Activated naive CD8-positive, alpha-beta T cell treated with anti-CD3 and anti-CD28 coated beads, Interleukin-2, amount 50 U/mL, for 24 hours (primary cell): ENCODE data around the gene KCNE2.

ENCODE experiments used
- ATAC-seq: fragments of 150-1000 bp; cut with Tn5 transposase; one replicate; pipeline ENCODE4 v1.10.0; 2021
- DNase-seq: peaks from one replicate; pipeline ENCODE4 v3.0.0; 2021
- H3K27ac Mint-ChIP-seq: one replicate; pipeline ENCODE4 v1.8.0; 2021; ENCODE audit warnings: mild to moderate bottlenecking, mixed read lengths
- H3K27me3 Mint-ChIP-seq: one replicate; pipeline ENCODE4 v1.8.0; 2021; ENCODE audit warnings: mixed read lengths
- H3K36me3 Mint-ChIP-seq: one replicate; pipeline ENCODE4 v1.8.0; 2021; ENCODE audit warnings: low read depth, mixed read lengths
- H3K4me1 Mint-ChIP-seq: one replicate; pipeline ENCODE4 v1.8.0; 2021; ENCODE audit warnings: mixed read lengths
- H3K4me3 Mint-ChIP-seq: one replicate; pipeline ENCODE4 v1.8.0; 2021; ENCODE audit warnings: mild to moderate bottlenecking, moderate library complexity, mixed read lengths
- H3K9me3 Mint-ChIP-seq: one replicate; pipeline ENCODE4 v1.8.0; 2021; ENCODE audit warnings: mixed read lengths

The KCNE2 gene

GRCh38 chr21:34343838-34344381 is 19.9 kb upstream of the KCNE2 start:
- DNase-seq = no peak
- Mint-ChIP-seq H3K27me3 (no peaks in the 10 kb centered on the region), H3K9me3 (no peaks in the 10 kb centered on the region), H3K27ac (no peak overlapping the region), H3K4me3 (no peak overlapping the region), H3K36me3 (no peaks in the 10 kb centered on the region), H3K4me1 (peaks cover 8% of the 10 kb centered on the region)
- no peak for ATAC-seq

- Mint-ChIP-seq H3K9me3 (no peaks in the 10 kb centered on the region), H3K27ac (no peak overlapping the region), H3K27me3 (no peaks in the 10 kb centered on the region), H3K4me3 (no peak overlapping the region), H3K4me1 (peaks cover 8% of the 10 kb centered on the region), H3K36me3 (no peaks in the 10 kb centered on the region)
- no peak for ATAC-seq
- DNase-seq = no peak
These were observed 19.2 kb upstream of the KCNE2 start for GRCh38 chr21:34344584-34344983.

- DNase-seq (no peak), ATAC-seq (no peak)
- Mint-ChIP-seq H3K4me1 (peaks cover 7% of the 10 kb centered on the region), H3K27ac (no peak overlapping the region), H3K36me3 (no peaks in the 10 kb centered on the region), H3K4me3 (no peak overlapping the region), H3K9me3 (no peaks in the 10 kb centered on the region), H3K27me3 (no peaks in the 10 kb centered on the region)
These were observed 18.5 kb upstream of the KCNE2 start for GRCh38 chr21:34345091-34345871.

- no peak overlapping the region for H3K4me3 Mint-ChIP-seq
- DNase-seq (no peak), ATAC-seq (no peak)
- no peaks in the 10 kb centered on the region for H3K27me3 Mint-ChIP-seq
- no peaks in the 10 kb centered on the region for H3K36me3 Mint-ChIP-seq
- H3K4me1 Mint-ChIP-seq = peaks cover 3% of the 10 kb centered on the region
- H3K27ac Mint-ChIP-seq = no peak overlapping the region
- H3K9me3 Mint-ChIP-seq = no peaks in the 10 kb centered on the region
These were observed 17.9 kb upstream of the KCNE2 start for GRCh38 chr21:34345892-34346291.

- Mint-ChIP-seq H3K4me1 (peaks cover 4% of the 10 kb centered on the region), H3K27ac (no peak overlapping the region), H3K27me3 (no peaks in the 10 kb centered on the region), H3K36me3 (no peaks in the 10 kb centered on the region), H3K4me3 (no peak overlapping the region), H3K9me3 (no peaks in the 10 kb centered on the region)
- ATAC-seq (no peak), DNase-seq (no peak)
These were observed 14.8 kb upstream of the KCNE2 start for GRCh38 chr21:34348890-34349519.

DNA sequence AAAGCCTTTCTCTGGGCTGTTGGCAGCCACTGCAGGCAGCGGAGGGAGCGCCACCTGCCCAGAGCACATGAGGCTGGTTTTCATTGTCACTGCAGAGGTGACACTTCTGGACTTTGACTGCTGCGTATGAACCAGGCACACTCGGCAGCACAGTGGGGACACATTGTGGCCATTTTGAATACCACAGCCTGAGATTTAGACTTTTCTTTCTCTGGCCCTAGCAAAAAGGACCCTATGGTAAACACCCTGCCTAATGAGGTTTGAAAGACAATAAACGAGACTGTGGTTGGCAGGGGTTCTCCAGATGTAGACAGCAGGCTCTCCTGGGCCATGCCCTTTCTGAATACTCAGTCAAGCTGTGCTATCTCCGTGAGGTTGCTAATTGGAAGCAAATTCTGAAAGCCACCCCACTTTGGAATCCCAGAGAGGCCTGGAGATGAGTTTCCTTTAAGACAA is 12.0 kb upstream of the KCNE2 start:
- Mint-ChIP-seq H3K9me3 (no peaks in the 10 kb centered on the region), H3K27ac (no peak overlapping the region), H3K4me1 (peaks cover 5% of the 10 kb centered on the region), H3K27me3 (peaks cover 9% of the 10 kb centered on the region), H3K4me3 (no peak overlapping the region), H3K36me3 (no peaks in the 10 kb centered on the region)
- peak; percentile 76 for ATAC-seq
- peak; percentile 13 for DNase-seq

DNA sequence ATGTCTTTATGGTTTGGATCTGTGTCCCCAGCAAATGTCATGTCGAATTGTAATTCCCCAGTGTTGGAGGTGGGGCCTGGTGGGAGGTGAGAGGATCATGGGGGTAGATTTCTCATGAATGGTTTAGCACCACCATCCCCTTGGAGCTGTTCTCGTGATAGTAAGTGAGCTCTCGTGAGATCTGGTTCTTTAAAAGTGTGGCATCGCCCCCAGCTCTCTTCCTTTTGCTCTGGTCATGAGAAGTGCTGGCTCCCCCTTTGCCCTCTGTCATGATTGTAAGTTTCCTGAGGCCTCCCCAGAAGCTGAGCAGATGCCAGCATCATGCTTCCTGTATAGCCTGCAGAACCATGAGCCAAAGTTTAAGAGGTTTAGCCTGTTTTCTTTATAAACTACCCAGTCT is 11.2 kb upstream of the KCNE2 start:
- Mint-ChIP-seq H3K9me3 (no peaks in the 10 kb centered on the region), H3K36me3 (no peaks in the 10 kb centered on the region)
- ATAC-seq = no peak

DNA sequence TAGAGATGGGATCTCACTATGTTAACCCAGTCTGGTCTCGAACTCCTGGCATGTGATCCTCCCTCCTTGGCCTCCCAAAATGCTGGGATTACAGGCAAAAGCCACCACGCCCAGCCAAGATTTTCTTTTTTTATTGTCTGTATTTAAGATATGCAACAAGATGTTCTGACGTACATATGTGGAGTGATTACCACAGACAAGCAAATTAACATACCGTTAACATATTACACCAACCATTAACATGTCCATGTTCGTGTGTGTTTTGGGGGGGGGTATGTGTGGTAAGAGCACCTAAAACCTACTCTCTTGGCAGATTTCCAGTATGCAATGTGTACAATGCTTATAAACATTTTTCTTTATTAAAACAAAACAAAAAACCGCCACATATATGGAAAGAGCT is 10.6 kb upstream of the KCNE2 start:
- Mint-ChIP-seq H3K4me3 (no peak overlapping the region), H3K36me3 (no peaks in the 10 kb centered on the region), H3K27ac (no peak overlapping the region), H3K9me3 (no peaks in the 10 kb centered on the region), H3K4me1 (peaks cover 2% of the 10 kb centered on the region), H3K27me3 (peaks cover 10% of the 10 kb centered on the region)
- DNase-seq (no peak), ATAC-seq (no peak)

More for the DNA sequence above, 11.2 kb upstream of the KCNE2 start:
- DNase-seq = no peak
- H3K27ac Mint-ChIP-seq = no peak overlapping the region
- H3K4me3 Mint-ChIP-seq = no peak overlapping the region
- H3K4me1 Mint-ChIP-seq = peaks cover 5% of the 10 kb centered on the region
- H3K27me3 Mint-ChIP-seq = peaks cover 9% of the 10 kb centered on the region

GRCh38 chr21:34354836-34355235 is 9.0 kb upstream of the KCNE2 start:
- H3K9me3 Mint-ChIP-seq = no peaks in the 10 kb centered on the region
- H3K27ac Mint-ChIP-seq = no peak overlapping the region
- no peak overlapping the region for H3K4me3 Mint-ChIP-seq
- no peaks in the 10 kb centered on the region for H3K36me3 Mint-ChIP-seq
- H3K27me3 Mint-ChIP-seq = peaks cover 25% of the 10 kb centered on the region
- H3K4me1 Mint-ChIP-seq = peaks cover 2% of the 10 kb centered on the region
- no peak for DNase-seq
- ATAC-seq = no peak

DNA sequence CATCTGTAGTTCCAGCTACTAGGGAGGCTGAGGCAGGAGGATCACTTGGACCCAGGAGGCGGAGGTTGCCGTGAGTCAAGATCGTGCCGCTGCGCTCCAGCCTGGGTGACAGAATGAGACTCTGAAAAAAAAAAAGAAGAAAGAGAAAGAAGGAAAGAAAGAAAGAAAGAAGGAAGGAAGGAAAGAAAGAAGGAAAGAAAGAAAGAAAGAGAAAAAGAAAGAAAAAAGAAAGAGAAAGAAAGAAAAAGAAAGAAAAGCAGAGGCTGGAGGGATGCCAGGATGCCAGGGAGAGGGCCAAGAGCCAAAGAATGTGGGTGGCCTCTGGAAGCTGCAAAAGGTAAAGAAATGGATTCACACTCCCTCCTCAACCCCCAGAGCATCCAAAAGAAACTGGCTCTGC is 8.2 kb upstream of the KCNE2 start:
- Mint-ChIP-seq H3K36me3 (no peaks in the 10 kb centered on the region), H3K4me1 (peaks cover 2% of the 10 kb centered on the region), H3K27ac (no peak overlapping the region), H3K4me3 (no peak overlapping the region), H3K9me3 (no peaks in the 10 kb centered on the region), H3K27me3 (peaks cover 25% of the 10 kb centered on the region)
- DNase-seq = no peak
- no peak for ATAC-seq

DNA sequence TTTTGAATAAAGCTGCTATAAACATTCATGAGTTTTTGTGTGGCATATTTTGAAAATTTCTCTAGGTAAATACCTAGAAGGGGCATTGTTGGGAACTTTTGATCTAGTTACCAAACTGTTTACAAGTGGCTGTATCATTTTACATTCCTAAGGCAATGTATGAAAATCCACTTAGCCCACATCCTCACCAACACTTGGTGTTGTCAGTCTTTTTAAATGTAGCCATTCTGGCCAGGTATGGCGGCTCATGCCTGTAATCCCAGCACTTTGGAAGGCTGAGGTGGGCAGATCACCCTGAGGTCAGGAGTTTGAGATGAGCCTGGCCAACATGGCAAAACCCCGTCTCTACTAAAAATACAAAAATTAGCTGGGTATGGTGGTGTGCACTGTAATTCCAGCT is 5.9 kb upstream of the KCNE2 start:
- Mint-ChIP-seq H3K36me3 (no peaks in the 10 kb centered on the region), H3K27me3 (peaks cover 31% of the 10 kb centered on the region), H3K4me1 (peaks cover 8% of the 10 kb centered on the region), H3K4me3 (no peak overlapping the region), H3K27ac (no peak overlapping the region), H3K9me3 (no peaks in the 10 kb centered on the region)
- ATAC-seq (no peak), DNase-seq (no peak)

GRCh38 chr21:34358866-34359265 is 4.9 kb upstream of the KCNE2 start:
- Mint-ChIP-seq H3K4me1 (peaks cover 8% of the 10 kb centered on the region), H3K9me3 (no peaks in the 10 kb centered on the region), H3K27ac (no peak overlapping the region), H3K27me3 (peaks cover 31% of the 10 kb centered on the region), H3K36me3 (no peaks in the 10 kb centered on the region), H3K4me3 (no peak overlapping the region)
- DNase-seq (no peak), ATAC-seq (no peak)

DNA sequence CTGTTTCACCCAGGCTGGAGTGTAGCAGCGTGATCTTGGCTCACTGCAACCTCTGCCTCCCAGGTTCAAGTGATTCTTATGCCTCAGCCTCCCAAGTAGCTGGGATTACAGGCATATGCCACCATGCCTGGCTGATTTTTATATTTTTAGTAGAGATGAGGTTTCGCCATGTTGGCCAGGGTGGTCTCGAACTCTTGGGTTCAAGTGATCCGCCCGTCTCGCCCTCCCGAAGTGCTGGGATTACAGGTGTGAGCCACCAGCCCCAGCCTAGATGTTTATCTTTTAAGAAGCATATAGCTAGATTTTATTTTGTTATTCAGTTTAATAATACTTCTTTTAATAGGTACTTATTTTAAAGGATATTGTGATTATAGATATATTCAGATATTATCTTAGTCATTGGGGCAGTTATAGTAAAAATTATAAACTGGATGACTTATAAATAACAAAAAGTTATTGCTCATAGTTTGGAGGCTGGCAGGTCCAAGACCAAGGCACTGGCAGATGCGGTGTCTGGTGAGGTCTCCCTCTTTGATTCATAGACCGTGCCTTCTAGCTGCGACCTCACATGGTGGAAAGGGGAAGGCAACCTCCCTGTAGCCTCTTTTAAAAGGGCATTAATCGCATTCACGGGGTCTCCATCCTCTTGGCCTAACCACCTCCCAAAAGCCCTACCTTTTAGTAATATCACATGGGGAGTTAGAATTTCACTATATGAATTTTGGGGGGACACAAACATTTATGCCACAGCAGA is 3.1 kb upstream of the KCNE2 start:
- DNase-seq (no peak), ATAC-seq (no peak)
- peaks cover 6% of the 10 kb centered on the region for H3K4me1 Mint-ChIP-seq
- H3K27ac Mint-ChIP-seq = no peak overlapping the region
- peaks cover 26% of the 10 kb centered on the region for H3K27me3 Mint-ChIP-seq
- H3K4me3 Mint-ChIP-seq = no peak overlapping the region
- H3K9me3 Mint-ChIP-seq = no peaks in the 10 kb centered on the region
- no peaks in the 10 kb centered on the region for H3K36me3 Mint-ChIP-seq

- Mint-ChIP-seq H3K36me3 (no peaks in the 10 kb centered on the region), H3K27ac (no peak overlapping the region), H3K9me3 (no peaks in the 10 kb centered on the region), H3K27me3 (peaks cover 22% of the 10 kb centered on the region), H3K4me3 (no peak overlapping the region), H3K4me1 (peaks cover 6% of the 10 kb centered on the region)
- DNase-seq (no peak), ATAC-seq (no peak)
These were observed 1.7 kb upstream of the KCNE2 start for GRCh38 chr21:34362136-34362444.

DNA sequence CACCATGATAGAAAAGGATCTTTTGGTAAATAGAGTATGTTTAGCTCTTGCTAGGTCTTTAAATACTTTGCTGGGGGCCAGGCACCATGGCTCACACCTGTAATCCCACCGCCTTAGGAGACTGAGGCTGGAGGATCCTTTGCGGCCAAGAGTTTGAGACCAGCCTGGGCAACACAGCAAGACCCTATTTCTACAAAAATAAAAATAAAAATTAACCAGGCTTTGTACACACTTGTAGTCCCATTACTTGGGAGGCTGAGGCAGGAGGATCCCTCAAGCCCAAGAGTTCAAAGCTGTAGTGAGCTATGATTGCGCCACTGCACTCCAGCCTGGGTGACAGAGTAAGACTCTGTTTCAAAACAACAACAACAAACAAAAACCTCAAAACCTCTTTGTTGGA is 1.1 kb upstream of the KCNE2 start:
- no peaks in the 10 kb centered on the region for H3K9me3 Mint-ChIP-seq
- peaks cover 22% of the 10 kb centered on the region for H3K27me3 Mint-ChIP-seq
- peaks cover 6% of the 10 kb centered on the region for H3K4me1 Mint-ChIP-seq
- H3K36me3 Mint-ChIP-seq = no peaks in the 10 kb centered on the region
- ATAC-seq (no peak), DNase-seq (no peak)
- no peak overlapping the region for H3K27ac Mint-ChIP-seq
- H3K4me3 Mint-ChIP-seq = no peak overlapping the region
